HG03064 (cell line): ENCODE data around the gene VAC14.

ENCODE experiments used
- ATAC-seq: cut with Tn5 transposase; IDR thresholded peaks from one replicate; pipeline ENCODE4 v1.9.1; 2021; ENCODE audit warnings: low read depth; ENCODE audit not compliant: unreplicated experiment

Gene VAC14

DNA sequence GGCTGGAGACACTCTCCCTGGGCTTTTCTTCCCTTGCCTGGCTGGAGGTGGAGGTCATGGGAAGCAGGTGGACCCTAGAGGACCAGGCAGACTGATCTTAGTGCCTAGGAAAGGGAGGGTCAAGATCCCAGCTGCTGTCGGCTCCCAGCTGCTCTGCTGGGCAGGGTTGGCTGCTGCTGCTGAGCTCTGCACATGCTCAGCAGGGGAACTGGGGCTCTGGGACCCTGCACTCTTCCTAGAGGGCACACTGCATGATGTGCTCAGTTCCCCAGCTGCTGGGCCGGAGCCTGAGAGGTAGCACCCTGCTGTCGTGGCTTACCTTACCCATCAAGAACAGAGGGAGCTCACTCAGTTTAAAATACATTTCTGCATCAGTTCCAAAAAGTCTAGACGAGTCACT is 34.3 kb downstream of the VAC14 start:
- no peak for ATAC-seq

DNA sequence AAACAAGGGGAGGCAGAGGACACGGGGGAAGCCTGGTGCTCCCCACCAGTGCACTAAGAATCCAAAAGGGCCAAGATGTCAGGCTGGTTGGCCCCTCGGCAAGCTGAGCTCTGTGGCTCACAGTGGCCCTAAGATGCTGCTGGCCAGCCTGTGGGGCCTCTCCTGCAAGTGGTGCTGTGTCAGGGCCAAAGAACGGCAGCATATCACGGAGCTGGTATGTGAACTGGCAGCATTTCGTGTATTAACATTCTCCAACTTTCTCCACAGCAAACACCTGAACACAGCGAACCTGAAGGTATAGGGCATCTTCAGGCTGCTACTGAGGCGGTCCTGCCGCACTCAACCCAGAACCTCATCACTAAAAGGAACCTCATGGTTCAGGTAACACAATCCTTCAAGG is 34.8 kb downstream of the VAC14 start:
- no peak for ATAC-seq

DNA sequence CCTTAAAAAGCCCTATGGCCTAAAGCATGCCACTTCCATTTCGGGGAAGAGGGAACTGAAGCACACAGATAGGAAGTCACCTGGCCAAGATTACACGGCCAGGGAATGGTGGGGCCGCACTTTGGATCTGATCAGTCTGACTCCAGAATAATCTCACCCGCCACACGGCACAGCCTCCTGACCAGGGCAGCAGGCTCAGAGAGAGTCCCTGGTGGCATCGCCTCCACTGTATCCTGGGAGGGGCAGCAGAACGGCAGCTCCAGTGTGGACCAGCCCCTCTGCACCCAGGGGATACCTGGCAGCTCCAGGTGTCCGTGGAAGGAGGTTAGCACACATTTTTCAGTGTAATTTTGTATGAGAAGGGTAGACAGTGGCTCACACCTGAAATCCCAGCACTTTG is 35.5 kb downstream of the VAC14 start:
- no peak for ATAC-seq

DNA sequence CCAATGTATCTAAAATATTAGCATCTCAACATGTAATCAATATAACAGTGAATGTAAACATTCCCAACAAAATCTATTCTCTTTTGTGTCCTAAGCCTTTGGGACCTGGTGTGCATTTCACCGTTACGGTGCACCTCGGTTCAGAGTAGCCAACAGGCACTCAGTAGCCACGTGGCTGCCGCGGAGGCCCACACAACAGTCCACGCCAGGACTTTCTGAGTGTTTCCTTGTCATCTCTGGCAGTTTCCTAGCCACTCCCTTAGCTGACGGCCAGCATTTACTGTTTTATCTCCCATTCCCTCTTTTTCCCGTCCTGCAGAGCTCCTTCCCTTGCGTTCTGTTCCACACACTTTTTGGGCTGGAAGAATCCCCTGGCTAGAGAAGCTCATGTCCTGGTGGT is 36.3 kb downstream of the VAC14 start:
- ATAC-seq: no peak

DNA sequence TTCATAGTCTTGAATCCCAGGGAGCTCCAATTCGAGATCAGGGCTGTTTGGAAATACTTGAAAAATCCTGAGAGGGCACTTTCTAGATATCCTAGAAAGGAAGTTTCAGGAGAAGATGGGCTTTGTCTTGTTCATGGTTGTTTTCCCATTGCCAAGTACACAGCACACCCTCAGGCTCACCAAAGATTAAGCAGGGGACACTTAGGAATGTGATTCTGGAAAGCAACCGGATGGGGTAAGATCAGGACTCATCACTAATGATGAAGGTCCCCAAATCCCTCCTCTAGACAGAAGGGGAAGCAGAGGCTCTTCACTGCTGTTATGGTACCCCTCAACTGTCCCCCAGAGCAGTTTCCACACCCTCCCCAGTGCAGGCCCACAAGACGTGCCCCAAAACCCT is 40.7 kb downstream of the VAC14 start:
- ATAC-seq: no peak

DNA sequence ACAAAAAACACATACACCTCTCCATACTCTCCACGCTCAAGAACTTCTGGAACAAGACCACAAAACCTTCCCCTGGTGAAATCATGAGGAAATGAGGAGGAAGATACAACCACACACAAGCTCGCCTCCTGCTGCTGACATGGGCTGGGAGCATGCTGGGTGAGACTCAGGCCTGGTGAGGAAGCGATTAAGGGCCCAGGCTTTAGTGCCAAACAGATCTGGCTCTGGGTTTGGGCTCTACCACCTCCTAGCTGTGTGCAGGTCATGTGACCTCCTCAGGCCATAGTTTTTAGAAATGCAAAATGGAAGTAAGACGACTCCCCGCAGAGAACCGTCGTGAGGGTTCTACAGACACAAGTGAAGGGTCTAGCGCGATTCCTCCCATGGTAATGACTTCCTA is 41.3 kb downstream of the VAC14 start:
- no peak for ATAC-seq

DNA sequence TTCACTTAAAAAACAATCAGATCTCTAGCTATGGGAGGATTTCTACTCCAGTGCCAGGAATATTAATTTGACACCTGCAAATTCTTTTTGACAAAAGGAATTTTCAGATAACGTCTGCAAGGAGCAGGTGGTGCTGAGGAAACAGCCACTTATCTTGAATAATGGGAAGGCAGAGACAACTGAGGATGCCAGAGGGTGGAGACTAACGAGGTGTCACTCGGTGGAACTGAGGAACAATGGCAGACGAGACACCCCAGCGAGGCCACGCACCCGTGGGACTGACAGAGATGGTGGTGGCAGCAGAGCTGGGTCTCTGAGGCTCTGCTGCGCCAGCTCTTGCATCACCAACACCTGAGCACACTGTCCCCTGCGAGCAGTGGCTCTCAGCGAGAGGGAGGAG is 42.2 kb downstream of the VAC14 start:
- no peak for ATAC-seq

DNA sequence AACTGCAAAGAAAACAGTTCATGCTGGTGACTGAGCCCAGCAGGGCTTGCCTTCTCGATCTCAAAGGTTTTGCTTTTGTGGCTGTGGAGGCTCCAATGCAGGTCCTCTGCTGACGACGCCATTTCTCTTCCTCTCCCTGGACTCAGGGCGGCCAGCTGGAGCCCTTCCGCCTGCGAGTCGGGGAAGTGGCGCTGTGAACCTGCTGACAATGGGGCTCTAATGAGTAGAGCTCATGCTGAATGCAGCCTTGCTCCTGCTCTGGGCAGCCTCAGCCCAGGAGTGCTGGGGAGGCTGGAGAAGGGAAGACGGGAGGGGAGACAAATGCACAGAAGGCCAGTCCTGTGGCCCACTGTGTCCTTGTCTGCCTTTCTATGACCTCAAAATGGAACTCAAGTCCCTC is 43.8 kb downstream of the VAC14 start:
- ATAC-seq: no peak

DNA sequence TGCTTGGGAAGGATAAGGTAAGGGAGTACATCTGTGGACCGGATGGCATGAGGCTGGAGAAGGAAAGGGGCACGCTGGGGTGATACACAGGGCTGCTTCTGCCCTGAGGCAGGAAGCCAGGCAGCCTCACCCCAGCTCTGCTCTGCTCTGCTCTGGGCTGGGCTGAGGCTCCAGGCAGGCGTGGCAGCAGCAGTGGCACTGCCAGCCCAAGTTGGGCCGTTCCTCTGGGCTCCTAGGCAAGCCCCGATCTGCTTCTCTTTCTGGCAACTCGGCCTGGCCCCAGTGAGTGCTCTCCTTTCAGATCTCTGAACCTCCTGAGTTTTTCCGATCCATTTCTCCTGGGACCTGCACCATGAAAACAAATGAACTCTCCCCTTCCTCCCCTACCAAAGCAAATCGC is 44.9 kb downstream of the VAC14 start:
- no peak for ATAC-seq

DNA sequence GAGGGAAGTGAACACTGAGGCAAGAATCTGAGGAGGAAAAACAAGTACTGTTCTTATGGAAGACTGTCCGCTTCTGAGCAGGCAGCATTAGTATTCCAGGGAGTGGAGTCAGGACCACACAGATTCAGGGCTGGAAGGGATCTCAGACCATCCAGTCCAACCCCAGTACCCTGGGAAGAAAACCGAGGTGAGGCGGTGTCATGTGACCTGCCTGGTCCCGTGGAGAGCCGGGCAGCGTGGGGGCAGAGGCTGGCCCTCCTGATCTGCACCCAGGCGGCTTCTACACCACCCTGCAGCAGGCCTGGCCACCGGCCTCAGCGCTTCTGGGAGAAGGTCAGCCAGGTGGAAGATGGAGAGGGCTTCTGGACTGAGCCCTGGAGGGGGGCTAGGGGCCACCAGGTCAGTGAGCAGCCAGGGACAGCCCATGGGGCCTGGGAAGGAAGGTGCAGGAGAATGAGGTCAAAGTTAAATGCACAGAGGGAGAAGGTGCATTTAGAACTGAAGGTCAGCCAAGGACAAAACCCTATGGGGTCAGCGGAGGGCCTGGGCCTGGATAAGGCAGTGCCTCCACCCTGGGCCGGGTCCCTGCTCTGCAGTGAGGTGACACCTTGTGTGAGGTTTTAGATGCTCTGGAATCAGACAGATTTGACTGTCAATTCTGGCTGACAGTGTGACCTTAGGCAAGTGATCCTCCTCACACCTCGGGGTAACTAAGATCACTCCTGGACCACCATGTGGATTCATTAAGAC is 45.9 kb downstream of the VAC14 start:
- no peak for ATAC-seq

DNA sequence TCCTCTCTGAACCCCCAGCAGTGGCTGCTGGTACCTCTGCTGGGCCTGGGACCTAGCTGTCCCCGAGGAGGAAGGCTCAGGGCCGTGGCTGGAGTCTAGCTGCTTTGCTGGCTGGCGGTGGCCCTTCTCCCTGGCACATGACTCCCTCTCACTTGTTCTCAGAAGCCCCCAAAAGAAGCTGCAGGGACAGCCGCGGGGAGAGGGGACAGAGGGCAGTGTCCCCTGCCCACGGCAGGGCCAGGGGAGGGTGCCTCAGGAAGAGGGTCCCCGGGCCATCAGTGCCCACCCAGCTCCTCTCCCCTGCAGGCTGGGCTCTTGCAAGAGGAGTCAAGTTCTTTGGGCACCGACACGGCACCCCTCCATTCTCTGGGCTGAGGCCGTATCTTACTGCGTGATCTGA is 46.6 kb downstream of the VAC14 start:
- no peak for ATAC-seq

DNA sequence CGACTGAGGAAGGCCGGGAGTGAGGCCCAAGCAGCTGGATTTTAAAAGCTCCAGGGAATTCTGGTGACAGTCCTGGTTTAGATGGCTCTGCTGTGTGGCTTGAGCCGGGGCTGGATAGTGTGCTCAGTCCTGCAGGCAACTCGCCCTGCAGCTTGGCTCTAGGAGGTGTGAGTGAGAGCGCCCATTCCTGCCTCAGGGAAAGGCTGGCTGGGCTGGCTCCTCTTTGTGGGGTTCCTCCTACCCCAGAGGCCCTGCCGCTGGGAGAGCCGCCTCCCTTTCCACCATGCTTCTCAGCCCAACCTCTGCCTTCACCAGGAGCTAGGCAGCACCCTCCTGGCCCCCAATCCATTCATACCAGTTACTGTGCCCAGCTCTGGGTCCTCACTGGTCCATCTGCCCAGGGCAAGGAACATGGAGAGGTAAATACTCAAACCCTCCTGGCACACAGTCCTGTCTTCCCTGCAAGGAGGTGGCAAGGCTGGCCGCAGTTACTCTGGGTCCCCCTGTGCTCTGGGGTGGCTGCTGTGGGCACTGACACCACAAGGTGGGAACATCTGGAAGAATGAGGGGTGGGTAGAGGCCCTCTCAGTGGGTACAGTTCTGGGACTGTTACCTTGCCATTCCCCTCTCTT is 47.1 kb downstream of the VAC14 start:
- no peak for ATAC-seq

DNA sequence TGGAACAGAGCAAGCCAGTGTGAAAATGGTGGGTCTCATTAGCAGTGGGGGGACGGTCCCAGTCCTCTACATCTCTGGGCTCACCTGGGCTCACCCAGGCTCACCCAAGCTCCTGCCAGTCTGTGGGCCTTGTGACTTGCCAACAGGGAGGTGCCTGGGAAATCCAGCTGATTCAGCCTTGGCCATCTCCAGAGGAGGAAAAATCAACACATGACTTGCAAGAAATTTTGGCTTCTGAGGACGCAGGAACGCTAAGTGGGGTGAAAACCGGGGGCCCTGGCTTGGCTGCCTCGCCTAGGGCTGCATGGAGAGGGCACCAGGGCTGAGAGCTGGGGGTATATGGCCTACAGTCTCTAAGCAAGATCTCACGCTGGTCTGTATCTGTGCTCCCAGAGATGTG is 47.7 kb downstream of the VAC14 start:
- no peak for ATAC-seq

DNA sequence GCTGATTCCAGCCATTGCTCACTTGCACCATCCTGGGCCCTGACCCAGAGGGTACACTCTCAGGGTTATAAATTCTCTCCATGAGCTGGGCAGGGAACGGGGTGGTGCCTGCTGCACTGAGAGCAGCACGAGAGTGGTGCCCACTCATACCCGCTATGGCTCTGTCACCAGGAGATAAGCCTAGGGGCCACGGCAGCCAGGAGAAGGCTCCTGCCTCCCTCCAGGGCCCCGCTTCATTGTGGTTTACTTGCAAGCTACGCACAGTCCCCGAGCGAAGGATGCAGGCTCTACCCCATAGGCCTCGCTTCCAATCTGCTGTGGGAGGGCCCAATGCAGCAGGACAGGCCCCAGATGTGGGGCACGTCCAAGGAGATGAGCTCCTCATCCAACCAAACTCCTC is 48.5 kb downstream of the VAC14 start:
- no peak for ATAC-seq

DNA sequence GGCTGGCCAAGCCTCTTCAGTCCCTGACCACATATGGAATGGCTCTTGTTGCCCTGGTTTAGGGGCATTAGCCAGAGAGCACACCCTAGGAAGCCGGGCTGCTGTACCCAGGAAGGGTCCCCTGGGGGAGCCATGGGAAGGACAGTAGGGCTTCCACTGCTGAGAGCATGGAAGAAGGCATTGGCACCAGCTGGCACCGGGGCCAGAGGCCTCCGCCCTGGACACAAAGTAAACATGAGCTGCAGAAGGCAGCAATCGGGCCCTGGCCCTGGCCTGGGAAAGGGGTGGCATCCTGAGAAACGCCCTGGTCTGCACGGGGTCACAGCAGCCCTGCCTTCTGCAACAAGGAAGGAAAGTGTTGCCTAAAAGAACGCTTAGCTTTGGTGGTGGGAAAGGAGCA is 49.4 kb downstream of the VAC14 start:
- no peak for ATAC-seq

DNA sequence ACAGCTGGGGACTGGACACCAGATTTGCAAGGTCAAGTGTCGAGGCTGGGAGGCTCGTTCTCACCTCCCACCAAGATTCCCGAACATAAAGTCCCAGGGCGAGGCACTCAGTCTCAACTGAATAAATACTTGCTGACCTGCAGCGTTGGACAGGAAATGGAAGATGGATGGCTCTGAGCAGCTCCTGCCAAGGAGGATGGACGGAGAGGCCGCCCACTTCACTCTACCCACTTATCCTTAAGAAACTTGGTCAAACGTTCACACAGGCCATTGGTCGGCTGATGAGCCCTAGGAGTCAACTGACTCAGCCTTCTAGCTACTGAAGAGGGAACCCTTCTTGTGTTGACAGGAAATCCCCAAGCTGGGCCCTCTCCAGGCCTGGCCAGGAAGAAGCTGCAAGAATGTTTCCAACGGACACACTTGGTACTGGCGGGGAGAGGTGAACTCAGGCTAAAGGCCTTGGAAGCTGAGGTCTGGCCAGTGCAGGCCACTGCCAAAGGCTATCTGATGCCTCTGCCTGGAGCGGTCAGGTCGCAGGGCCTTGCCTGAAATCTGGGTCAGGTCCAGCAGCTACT is 50.0 kb downstream of the VAC14 start:
- ATAC-seq: no peak

DNA sequence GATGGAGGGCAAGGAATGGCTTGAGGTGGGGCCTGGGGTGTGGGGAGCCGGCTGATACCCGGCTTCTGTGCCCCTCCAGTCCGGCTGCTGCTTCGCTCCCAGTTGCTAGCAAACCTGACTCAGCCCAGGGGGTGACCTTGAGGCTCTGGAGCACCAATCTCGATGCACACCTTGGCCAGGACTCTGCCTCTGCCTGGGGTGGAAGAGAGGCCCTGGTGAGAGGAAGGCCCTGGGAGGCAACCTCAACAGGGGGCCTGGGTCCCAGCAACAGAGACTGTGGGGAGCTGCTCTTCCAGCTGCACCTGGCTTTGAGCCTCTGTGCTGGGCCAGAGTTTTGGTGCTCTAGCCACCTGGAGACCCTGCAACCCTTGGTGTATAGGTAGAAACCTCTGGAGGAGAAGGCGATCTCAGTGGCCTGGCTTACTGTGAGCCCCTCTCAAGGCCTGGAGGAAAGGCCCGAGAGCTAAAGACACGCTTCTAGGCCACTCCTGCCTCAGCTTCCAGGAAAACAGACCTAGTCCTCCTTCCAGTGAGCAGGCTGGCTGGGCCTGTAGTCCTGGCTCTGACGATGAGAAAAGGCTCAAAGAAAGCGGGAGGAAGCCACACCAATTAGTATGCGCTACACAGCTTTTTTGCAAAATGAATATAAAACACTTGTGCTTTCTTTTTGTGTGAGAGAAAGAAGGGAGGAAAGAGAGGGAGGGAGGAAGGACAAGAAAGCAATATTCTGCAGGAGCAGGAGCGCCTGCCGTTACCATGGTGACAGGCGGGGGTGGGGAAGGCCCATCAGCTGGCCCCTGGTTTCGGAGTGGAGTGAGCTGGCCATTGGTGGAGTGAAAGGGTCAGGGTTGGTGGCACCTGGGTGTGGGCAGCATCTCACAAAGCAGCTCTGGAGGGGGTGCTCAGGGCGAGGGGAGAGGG is 51.0 kb downstream of the VAC14 start:
- ATAC-seq: no peak

DNA sequence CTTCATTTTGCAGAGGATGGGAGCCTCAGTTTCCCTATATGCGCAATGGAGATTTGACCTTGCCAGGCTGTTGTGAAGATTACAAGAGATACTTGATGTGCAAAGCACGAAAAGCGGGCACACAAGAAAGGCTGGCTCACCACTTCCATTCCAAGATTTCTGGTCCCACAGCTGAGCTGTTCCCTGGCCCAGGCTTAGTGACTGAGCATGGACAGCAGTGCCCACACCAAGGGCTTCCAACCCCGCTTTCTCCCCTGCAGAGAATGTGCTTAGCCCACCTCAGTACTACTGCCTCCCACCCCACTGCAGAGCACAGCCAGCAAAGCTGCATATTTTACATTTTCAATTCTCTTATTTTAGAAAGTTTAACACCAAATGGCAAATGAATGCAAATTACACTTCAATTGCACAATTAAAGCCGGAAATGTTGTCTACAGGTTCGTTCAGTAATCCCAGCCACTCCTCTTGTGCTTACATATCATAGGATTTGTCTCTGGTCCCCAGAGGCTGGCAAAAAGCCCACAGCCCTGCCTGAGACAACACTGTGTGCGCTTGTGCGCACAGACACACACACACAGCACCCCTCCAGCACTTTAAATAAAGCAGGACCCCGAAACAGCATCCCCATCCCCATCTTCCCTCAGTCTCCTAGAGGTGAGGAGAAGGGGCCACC is 51.8 kb downstream of the VAC14 start:
- ATAC-seq: no peak

DNA sequence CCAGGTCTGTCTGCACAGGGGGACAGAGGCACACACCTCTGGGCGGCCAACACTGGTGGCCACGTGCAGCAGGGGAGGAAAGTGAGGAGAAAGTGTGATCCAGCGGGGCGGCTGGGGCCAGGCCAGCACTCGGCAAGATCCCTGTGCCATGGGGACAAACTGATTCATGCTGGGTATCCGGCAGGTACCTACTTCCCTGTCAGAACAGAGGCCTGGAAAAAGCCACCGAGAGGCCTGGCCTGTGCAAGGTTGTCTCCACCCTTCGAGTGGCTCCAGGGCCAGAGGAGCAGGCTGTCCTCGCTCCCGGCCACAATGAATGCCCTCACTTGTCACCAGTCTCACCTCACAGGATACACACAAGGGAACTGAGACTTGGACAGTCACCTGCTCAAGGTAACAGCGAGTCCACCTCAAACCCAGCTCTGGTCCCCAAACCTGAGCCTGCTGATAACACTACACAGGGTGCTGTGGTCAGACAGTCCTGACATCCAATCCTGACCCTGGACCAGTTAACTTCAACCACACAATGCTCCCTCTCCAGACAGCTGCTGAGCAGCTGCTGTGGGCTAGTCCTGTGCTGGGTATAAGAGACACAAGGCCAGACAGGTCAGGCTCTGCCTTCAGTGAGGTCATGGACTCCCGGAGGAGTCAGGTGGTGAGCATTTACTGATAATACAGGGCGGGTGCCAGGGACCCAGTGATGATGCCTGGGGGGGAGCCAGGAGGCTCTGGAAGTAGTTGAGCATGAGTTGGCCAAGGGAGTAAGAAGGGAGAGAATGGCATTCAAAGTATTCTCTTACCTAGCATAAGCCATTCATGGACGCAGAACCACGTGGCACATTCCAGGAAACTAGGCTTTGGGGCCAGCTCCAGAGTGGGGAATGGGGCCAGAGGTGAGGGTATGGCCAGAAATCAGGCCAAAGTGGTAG is 53.0 kb downstream of the VAC14 start:
- no peak for ATAC-seq
